H1 (cell line): ENCODE data around the gene TNRC6A. TPM values are rescaled to one million over a fixed set of nuclear protein-coding genes. Genes with fewer than 3 reads are reported as not detected.
"Not testable (repeated sequence)": the region's sequence is repeated elsewhere in the genome, so short reads cannot be mapped to it uniquely, and the experiment has no call there.

Source experiments
- CTCF ChIA-PET: fragments of 300-600 bp; sonication (Branson Sonifier 250); formaldehyde crosslinking; loops from one replicate; lab custom pipeline; 2021; ENCODE audit not compliant: partially characterized antibody; lab: Charles Lee
- POLR2A ChIA-PET: fragments of 300-600 bp; sonication (Branson Sonifier 250); formaldehyde crosslinking; loops from one replicate; lab custom pipeline; 2021; ENCODE audit warnings: inconsistent platforms; ENCODE audit not compliant: partially characterized antibody; lab: Charles Lee
- DNase-seq, 2 experiments: peaks; one replicate each; pipeline versions ENCODE4 v3.0.0 to v3.0.0-alpha.2; 2010 to 2022; ENCODE audit warnings: low spot score in 2 of 2, low read depth in 1 of 2, mixed read lengths in 1 of 2
- FAIRE-seq: peaks from 2 replicates; lab custom pipeline; 2011; peaks lifted over from hg19 to GRCh38; lab: Jason Lieb, UNC
- H2AFZ ChIP-seq: 2 replicates; pipeline ENCODE4 v1.8.1; 2012; ENCODE audit warnings: low read length, inconsistent platforms
- H2AK5ac ChIP-seq: 2 replicates; pipeline ENCODE4 v1.6.1; 2013; ENCODE audit warnings: low read depth, low read length
- H2BK120ac ChIP-seq: replicated peaks from 2 replicates; pipeline ENCODE3; 2013; ENCODE audit warnings: low read depth, low read length, inconsistent platforms
- H2BK12ac ChIP-seq: 2 replicates; pipeline ENCODE4 v1.6.1; 2013; ENCODE audit warnings: low read depth, low read length
- H2BK15ac ChIP-seq: 2 replicates; pipeline ENCODE4 v1.6.1; 2013; ENCODE audit warnings: low read length
- H2BK20ac ChIP-seq: 2 replicates; pipeline ENCODE4 v1.6.1; 2013; ENCODE audit warnings: low read length
- H2BK5ac ChIP-seq: 2 replicates; pipeline ENCODE4 v1.6.1; 2013; ENCODE audit warnings: low read depth, low read length
- H3K14ac ChIP-seq: 2 replicates; pipeline ENCODE4 v1.6.1; 2013; ENCODE audit warnings: inconsistent platforms; ENCODE audit not compliant: insufficient read length
- H3K18ac ChIP-seq: 2 replicates; pipeline ENCODE4 v1.6.1; 2013; ENCODE audit warnings: low read length; ENCODE audit errors: extremely low read depth
- H3K23ac ChIP-seq: 2 replicates; pipeline ENCODE4 v1.6.1; 2013; ENCODE audit warnings: inconsistent platforms; ENCODE audit not compliant: insufficient read length
- H3K23me2 ChIP-seq: 2 replicates; pipeline ENCODE4 v1.6.1; 2013; ENCODE audit warnings: low read depth, low read length
- H3K27ac ChIP-seq: 2 replicates; pipeline ENCODE4 v1.6.1; 2011; ENCODE audit warnings: low read depth, low read length, inconsistent platforms
- H3K27me3 ChIP-seq, 4 experiments: replicated peaks in 1 of 4; 1 replicate in 1 of 4; 2 replicates in 3 of 4; pipeline versions ENCODE4 v1.6.1 to v1.8.1; 2011 to 2013; ENCODE audit warnings: low read length in 3 of 4, mild to moderate bottlenecking in 3 of 4, inconsistent platforms in 2 of 4, mixed read lengths in 2 of 4, moderate library complexity in 1 of 4; ENCODE audit not compliant: control insufficient read depth in 3 of 4, insufficient read depth in 3 of 4; ENCODE audit errors: extremely low read depth in 1 of 4
- H3K36me3 ChIP-seq, 4 experiments: 2 replicates each; pipeline versions ENCODE4 v1.6.1 to v1.8.1; 2011 to 2013; ENCODE audit warnings: mild to moderate bottlenecking in 4 of 4, low read length in 3 of 4, moderate library complexity in 2 of 4, control low read depth in 1 of 4, inconsistent platforms in 1 of 4; ENCODE audit not compliant: insufficient read depth in 4 of 4, control insufficient read depth in 2 of 4
- H3K4ac ChIP-seq: replicated peaks from 2 replicates; pipeline ENCODE3; 2013; ENCODE audit warnings: low read length, low read depth, mixed read lengths, inconsistent platforms; ENCODE audit not compliant: insufficient read length
- H3K4me1 ChIP-seq, 4 experiments: replicated peaks in 1 of 4; 1 replicate in 1 of 4; 2 replicates in 3 of 4; pipeline versions ENCODE4 v1.6.1 to v1.8.1; 2011 to 2013; ENCODE audit warnings: low read length in 3 of 4, inconsistent platforms in 2 of 4, mixed read lengths in 1 of 4; ENCODE audit not compliant: insufficient read depth in 4 of 4, control insufficient read depth in 3 of 4
- H3K4me2 ChIP-seq, 2 experiments: 2 replicates each; pipeline versions ENCODE4 v1.6.1 to v1.8.1; 2011 to 2013; ENCODE audit warnings: low read depth in 2 of 2, low read length in 2 of 2, control low read depth in 1 of 2, inconsistent platforms in 1 of 2, mild to moderate bottlenecking in 1 of 2; ENCODE audit not compliant: insufficient read depth in 1 of 2
- H3K4me3 ChIP-seq, 4 experiments: fragments of 200-600, 300-600 bp in 1 of 4; sonication (generic), shearing (Covaris generic), sonication (Bioruptor Twin) in 1 of 4; 2 replicates each; pipeline versions ENCODE4 v1.5.1 to v1.8.1; 2011 to 2016; ENCODE audit warnings: low read length in 4 of 4, low read depth in 3 of 4, control low read depth in 2 of 4, inconsistent platforms in 2 of 4, mild to moderate bottlenecking in 2 of 4, mixed read lengths in 1 of 4, moderate library complexity in 1 of 4; ENCODE audit not compliant: insufficient read depth in 2 of 4; ENCODE audit errors: extremely low read depth in 1 of 4
- H3K56ac ChIP-seq: replicated peaks from 2 replicates; pipeline ENCODE3; 2013; ENCODE audit warnings: low read depth, mild to moderate bottlenecking, mixed read lengths, low read length, inconsistent platforms; ENCODE audit not compliant: insufficient read length
- H3K79me1 ChIP-seq: 2 replicates; pipeline ENCODE4 v1.6.1; 2013; ENCODE audit warnings: low read depth, low read length, control low read depth
- H3K79me2 ChIP-seq, 2 experiments: 2 replicates each; pipeline versions ENCODE4 v1.6.1 to v1.8.1; 2012 to 2013; ENCODE audit warnings: low read length in 2 of 2, mild to moderate bottlenecking in 2 of 2, inconsistent platforms in 1 of 2; ENCODE audit not compliant: insufficient read depth in 2 of 2, control insufficient read depth in 1 of 2
- H3K9ac ChIP-seq, 4 experiments: replicated peaks in 1 of 4; 1 replicate in 1 of 4; 2 replicates in 3 of 4; pipeline versions ENCODE4 v1.6.1 to v1.8.1; 2011 to 2013; ENCODE audit warnings: low read depth in 3 of 4, low read length in 3 of 4, control low read depth in 2 of 4, mild to moderate bottlenecking in 2 of 4, moderate library complexity in 2 of 4, inconsistent platforms in 1 of 4; ENCODE audit errors: extremely low read depth in 1 of 4
- H3K9me3 ChIP-seq, 2 experiments: 2 replicates each; pipeline versions ENCODE4 v1.6.1 to v1.8.1; 2012 to 2013; ENCODE audit warnings: mild to moderate bottlenecking in 2 of 2, moderate library complexity in 2 of 2, control low read depth in 1 of 2, inconsistent platforms in 1 of 2, low read depth in 1 of 2, low read length in 1 of 2, mixed read lengths in 1 of 2; ENCODE audit not compliant: insufficient read depth in 2 of 2
- H4K20me1 ChIP-seq, 2 experiments: replicated peaks in 1 of 2; 2 replicates each; pipeline versions ENCODE3 to v1.8.1; 2011 to 2013; ENCODE audit warnings: inconsistent platforms in 2 of 2, low read length in 2 of 2, mild to moderate bottlenecking in 1 of 2; ENCODE audit not compliant: insufficient read depth in 2 of 2, control insufficient read depth in 1 of 2
- H4K5ac ChIP-seq: 2 replicates; pipeline ENCODE4 v1.6.1; 2013; ENCODE audit warnings: low read length, low read depth, mixed read lengths, inconsistent platforms; ENCODE audit not compliant: insufficient read length
- H4K8ac ChIP-seq: 2 replicates; pipeline ENCODE4 v1.8.0; 2013; ENCODE audit warnings: mild to moderate bottlenecking, moderate library complexity, low read length, inconsistent platforms; ENCODE audit not compliant: insufficient read depth; ENCODE audit errors: extremely low read depth
- H4K91ac ChIP-seq: replicated peaks from 2 replicates; pipeline ENCODE3; 2013; ENCODE audit warnings: low read length, mixed read lengths, inconsistent platforms; ENCODE audit not compliant: insufficient read length
- CEBPB ChIP-seq: IDR thresholded peaks from 2 replicates; pipeline ENCODE4 v1.6.1; 2012; ENCODE audit warnings: low read depth, low read length
- EP300 ChIP-seq, 2 experiments: IDR thresholded peaks; 1 replicate in 1 of 2; 2 replicates in 1 of 2; pipeline ENCODE4 v1.6.1; 2011 to 2012; ENCODE audit warnings: low read depth in 2 of 2, low read length in 2 of 2, mild to moderate bottlenecking in 2 of 2, borderline replicate concordance in 1 of 2, inconsistent platforms in 1 of 2, moderate library complexity in 1 of 2
- GTF2F1 ChIP-seq: IDR thresholded peaks from 2 replicates; pipeline ENCODE4 v1.6.1; 2012; ENCODE audit warnings: low read depth, low read length, improper control_type of control experiment, borderline replicate concordance
- KDM5A ChIP-seq: fragments of 200-600 bp; IDR thresholded peaks from 2 replicates; pipeline ENCODE4 v1.7.1; 2012; ENCODE audit warnings: mild to moderate bottlenecking, low read length, inconsistent platforms, mixed read lengths
- PHF8 ChIP-seq: fragments of 200-600 bp; sonication (generic); conservative IDR thresholded peaks from 2 replicates; pipeline ENCODE4 v1.7.1; 2012; ENCODE audit warnings: low read depth, mild to moderate bottlenecking, inconsistent platforms, low read length, moderate library complexity
- POLR2AphosphoS5 ChIP-seq: IDR thresholded peaks from 2 replicates; pipeline ENCODE4 v1.6.1; 2011; ENCODE audit warnings: low read depth, low read length
- RBBP5 ChIP-seq: IDR thresholded peaks from 2 replicates; pipeline ENCODE4 v1.7.1; 2012; ENCODE audit warnings: low read depth, mild to moderate bottlenecking, inconsistent platforms, low read length, moderate library complexity, borderline replicate concordance
- YY1 ChIP-seq: IDR thresholded peaks from 2 replicates; pipeline ENCODE4 v1.6.1; 2011; ENCODE audit warnings: low read depth, mild to moderate bottlenecking, low read length
- WGBS, 2 experiments: shearing (Covaris generic) in 1 of 2; methylation state at CpG; one replicate each; pipeline versions ENCODE4 v1.1.6 to v1.1.7; 2013 to 2015; ENCODE audit warnings: low lambda C conversion rate in 2 of 2, mixed read lengths in 2 of 2, inconsistent platforms in 1 of 2, low coverage in 1 of 2, missing lambda C conversion rate in 1 of 2; ENCODE audit not compliant: insufficient replicate concordance in 2 of 2, insufficient coverage in 1 of 2, insufficient read length in 1 of 2; ENCODE audit errors: extremely low coverage in 1 of 2, missing lambda C conversion rate in 1 of 2; 5-methylcytosine and 5-hydroxymethylcytosine counted together
- polyA plus RNA-seq, 7 experiments: library from polyadenylated mRNA; depleted of rRNA in 3 of 7; stranded (reverse) in 5 of 7; unstranded in 2 of 7; fragments of >200 nt in 5 of 7; fragments of 200-250 nt in 2 of 7; gene quantifications; 1 replicate in 5 of 7; 2 replicates in 1 of 7; 4 replicates in 1 of 7; pipeline versions ENCODE4 v1.2.1 to v1.2.3, GENCODE V29; 2011 to 2013; ENCODE audit warnings: missing spikeins in 2 of 7, mixed read lengths in 2 of 7
- total RNA-seq: library from RNA; stranded (reverse); fragmentation: NEBNext Ultra II Directional; extraction: Animal tissue kit (Norgen Biotek cat#: 25700); gene quantifications from 2 replicates; pipeline ENCODE4 v1.2.1, GENCODE V29; 2021

Gene TNRC6A
- total and polyA plus RNA-seq, 2 of the 8 experiments (the other 6 are each of a cell fraction or from before 2014, with no cell fraction given): 67.6 to 103 TPM

GRCh38 chr16:24701521-24701951 is 27.9 kb upstream of the TNRC6A start (continued):
- TF ChIP-seq EP300 (IDR thresholded peaks at IDR 0.05; ENCODE audit: borderline replicate concordance in 1 of 2, low read depth in 2 of 2, low read length in 2 of 2) (no peak), CEBPB (no peak), KDM5A (no peak), RBBP5 (no peak), YY1 (no peak), GTF2F1 (no peak), POLR2AphosphoS5 (no peak), PHF8 (no peak)

GRCh38 chr16:24707760-24708159 is 21.7 kb upstream of the TNRC6A start:
- H4K20me1 ChIP-seq, H2AK5ac ChIP-seq, H3K9ac ChIP-seq, DNase-seq, H3K14ac ChIP-seq, H4K8ac ChIP-seq, H2BK5ac ChIP-seq, H3K23ac ChIP-seq, H3K4me1 ChIP-seq, H3K4me3 ChIP-seq, H3K36me3 ChIP-seq, H2BK20ac ChIP-seq, H2BK120ac ChIP-seq, H3K27ac ChIP-seq, H3K56ac ChIP-seq, H3K79me1 ChIP-seq, H2BK15ac ChIP-seq, H3K4me2 ChIP-seq, H4K5ac ChIP-seq, POLR2A ChIA-PET, H3K4ac ChIP-seq, H3K79me2 ChIP-seq, FAIRE-seq, H3K27me3 ChIP-seq, H3K23me2 ChIP-seq, H2BK12ac ChIP-seq, H3K18ac ChIP-seq, H2AFZ ChIP-seq, H3K9me3 ChIP-seq, H4K91ac ChIP-seq: not testable (repeated sequence)
- CTCF ChIA-PET: interaction anchor here (0.7 to 1.5 kb wide), 4 partner anchors 13 to 909 kb away, joined by 3 to 4 read pairs (median 3); no protein-coding TSS in a partner anchor
- WGBS, 2 experiments: 87% methylated on average over 7 of the region's 7 CpGs; no CpG with 5 or more reads in 1 of the 2 experiments
